ENCODE results near the gene LDLRAD2.
"Not testable (repeated sequence)": the region's sequence is repeated elsewhere in the genome, so short reads cannot be mapped to it uniquely, and the experiment has no call there.

DNA sequence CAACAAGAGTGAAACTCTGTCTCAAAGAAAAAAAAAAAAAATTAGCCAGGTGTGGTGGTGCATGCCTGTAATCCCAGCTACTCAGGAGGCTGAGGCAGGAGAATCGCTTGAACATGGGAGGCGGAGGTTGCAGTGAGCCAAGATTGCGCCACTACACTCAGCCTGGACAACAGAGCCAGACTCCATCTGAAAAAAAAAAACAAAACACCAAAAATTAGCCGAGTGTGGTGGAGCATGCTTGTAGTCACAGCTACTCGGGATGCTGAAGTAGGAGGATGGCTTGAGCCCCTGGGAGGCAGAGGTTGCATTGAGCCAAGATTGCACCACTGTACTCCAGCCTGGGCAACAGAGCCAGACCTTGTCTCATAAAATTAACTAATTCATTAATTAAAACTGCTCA is 35.1 kb upstream of the LDLRAD2 start:
- TF ChIP-seq POLR2AphosphoS5 (IDR thresholded peaks at IDR 0.05): not testable (repeated sequence)
- TF ChIP-seq, protein P1, sequence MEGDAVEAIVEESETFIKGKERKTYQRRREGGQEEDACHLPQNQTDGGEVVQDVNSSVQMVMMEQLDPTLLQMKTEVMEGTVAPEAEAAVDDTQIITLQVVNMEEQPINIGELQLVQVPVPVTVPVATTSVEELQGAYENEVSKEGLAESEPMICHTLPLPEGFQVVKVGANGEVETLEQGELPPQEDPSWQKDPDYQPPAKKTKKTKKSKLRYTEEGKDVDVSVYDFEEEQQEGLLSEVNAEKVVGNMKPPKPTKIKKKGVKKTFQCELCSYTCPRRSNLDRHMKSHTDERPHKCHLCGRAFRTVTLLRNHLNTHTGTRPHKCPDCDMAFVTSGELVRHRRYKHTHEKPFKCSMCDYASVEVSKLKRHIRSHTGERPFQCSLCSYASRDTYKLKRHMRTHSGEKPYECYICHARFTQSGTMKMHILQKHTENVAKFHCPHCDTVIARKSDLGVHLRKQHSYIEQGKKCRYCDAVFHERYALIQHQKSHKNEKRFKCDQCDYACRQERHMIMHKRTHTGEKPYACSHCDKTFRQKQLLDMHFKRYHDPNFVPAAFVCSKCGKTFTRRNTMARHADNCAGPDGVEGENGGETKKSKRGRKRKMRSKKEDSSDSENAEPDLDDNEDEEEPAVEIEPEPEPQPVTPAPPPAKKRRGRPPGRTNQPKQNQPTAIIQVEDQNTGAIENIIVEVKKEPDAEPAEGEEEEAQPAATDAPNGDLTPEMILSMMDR (IDR thresholded peaks at IDR 0.05): not testable (repeated sequence)
